Activated naive CD8-positive, alpha-beta T cell treated with anti-CD3 and anti-CD28 coated beads, Interleukin-2, amount 50 U/mL, for 16 hours (primary cell): ENCODE measurements around the gene ZNF335.
"Not testable (repeated sequence)": the region's sequence is repeated elsewhere in the genome, so short reads cannot be mapped to it uniquely, and the experiment has no call there.

Experiments used
- DNase-seq: peaks from one replicate; pipeline ENCODE4 v3.0.0-alpha.2; 2020; ENCODE audit warnings: low read depth, low spot score

Gene ZNF335

GRCh38 chr20:45972500-45973183 lies 639 bp upstream of the ZNF335 start:
- DNase-seq = no peak

- DNase-seq = no peak
Measured at GRCh38 chr20:45971425-45971674, 653 bp downstream of the ZNF335 start.

- no peak for DNase-seq
Measured at GRCh38 chr20:45970646-45971424, 1.2 kb downstream of the ZNF335 start.

- no peak for DNase-seq
Measured at GRCh38 chr20:45969712-45970634, 2.0 kb downstream of the ZNF335 start.

- DNase-seq = no peak
Measured at GRCh38 chr20:45968801-45969711, 2.9 kb downstream of the ZNF335 start.

- no peak for DNase-seq
Measured at GRCh38 chr20:45968081-45968671, 3.8 kb downstream of the ZNF335 start.

GRCh38 chr20:45967551-45968080 lies 4.4 kb downstream of the ZNF335 start:
- no peak for DNase-seq

GRCh38 chr20:45965169-45966002 lies 6.6 kb downstream of the ZNF335 start:
- no peak for DNase-seq

GRCh38 chr20:45964006-45964400 lies 8.0 kb downstream of the ZNF335 start:
- DNase-seq = no peak

- no peak for DNase-seq
Measured at GRCh38 chr20:45963059-45964005, 8.7 kb downstream of the ZNF335 start.

GRCh38 chr20:45962031-45962755 lies 9.8 kb downstream of the ZNF335 start:
- DNase-seq = no peak

- no peak for DNase-seq
Measured at GRCh38 chr20:45959956-45960630, 11.9 kb downstream of the ZNF335 start.

- no peak for DNase-seq
Measured at GRCh38 chr20:45959126-45959525, 12.9 kb downstream of the ZNF335 start.

GRCh38 chr20:45958593-45958992 lies 13.4 kb downstream of the ZNF335 start:
- DNase-seq = no peak

GRCh38 chr20:45957021-45957941 lies 14.7 kb downstream of the ZNF335 start:
- DNase-seq = no peak

- DNase-seq = not testable (repeated sequence)
Measured at GRCh38 chr20:45956326-45956725, 15.7 kb downstream of the ZNF335 start.
